Measurements from ENCODE around the gene MZF1.
"Not testable (repeated sequence)": the region's sequence is repeated elsewhere in the genome, so short reads cannot be mapped to it uniquely, and the experiment has no call there.

MZF1 gene

DNA sequence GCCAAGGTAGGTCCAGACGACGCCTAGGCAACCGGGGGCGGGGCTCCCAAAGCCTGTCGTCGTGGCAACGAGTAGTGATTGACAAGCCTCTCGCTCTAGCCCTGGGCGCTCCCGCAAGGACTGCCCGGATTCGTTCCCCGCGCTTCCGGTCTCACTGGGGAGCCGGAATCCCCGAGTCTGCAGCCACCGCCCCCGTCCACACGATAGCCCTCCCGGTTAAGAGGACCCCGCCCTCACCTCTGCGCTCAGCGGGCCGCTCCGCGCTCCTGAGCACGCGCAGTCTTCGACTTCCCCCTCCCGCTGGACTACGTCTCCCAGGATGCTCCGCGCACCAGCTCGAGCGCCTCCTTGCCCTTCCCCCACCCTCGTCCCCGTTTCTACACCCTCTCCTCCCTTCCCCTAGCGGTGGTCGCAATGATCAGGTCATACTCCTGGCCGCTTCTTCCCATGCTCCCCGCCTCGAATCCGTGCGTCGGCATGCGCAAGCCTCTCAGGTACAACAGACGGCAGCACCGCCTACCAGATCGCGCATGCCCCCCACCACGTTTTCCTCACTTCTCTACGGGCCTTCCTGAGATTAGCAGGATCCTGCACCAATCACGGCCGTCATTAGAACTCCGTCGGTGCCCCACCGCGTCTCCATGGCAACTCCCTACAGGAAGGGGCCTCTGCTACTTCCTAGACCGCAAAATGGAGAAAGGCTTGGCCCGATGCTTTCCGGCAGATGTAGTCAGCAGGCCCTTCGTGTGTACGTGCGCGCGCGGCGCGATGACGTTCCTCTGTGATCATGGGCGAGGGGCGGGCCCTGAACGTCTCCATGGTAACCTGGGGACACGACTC lies at the start of gene MZF1:
Gene MZF1, minus strand, starts transcription at position 518 of the 840 bp plus-strand sequence. CDS start 1,946 bp downstream, outside the sequence.
- DNase-seq, result peak; percentile 100

DNA sequence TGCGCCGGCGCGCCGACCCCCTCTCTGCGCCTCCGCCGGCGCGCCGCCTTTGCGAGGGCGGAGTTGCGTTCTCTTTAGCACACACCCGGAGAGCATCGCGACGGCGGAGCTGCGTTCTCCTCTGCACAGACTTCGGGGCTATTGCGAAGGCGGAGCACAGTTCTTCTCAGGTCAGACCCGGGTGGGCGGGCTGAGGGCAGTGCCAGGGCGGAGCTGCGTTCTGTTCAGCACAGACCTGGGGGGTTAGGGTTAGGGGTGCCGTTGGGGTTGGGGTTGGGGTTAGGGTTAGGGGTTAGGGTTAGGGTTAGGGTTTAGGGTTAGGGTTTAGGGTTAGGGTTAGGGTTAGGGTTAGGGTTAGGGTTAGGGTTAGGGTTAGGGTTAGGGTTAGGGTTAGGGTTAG lies 34.1 kb upstream of the MZF1 start:
- not testable (repeated sequence) for DNase-seq

DNA sequence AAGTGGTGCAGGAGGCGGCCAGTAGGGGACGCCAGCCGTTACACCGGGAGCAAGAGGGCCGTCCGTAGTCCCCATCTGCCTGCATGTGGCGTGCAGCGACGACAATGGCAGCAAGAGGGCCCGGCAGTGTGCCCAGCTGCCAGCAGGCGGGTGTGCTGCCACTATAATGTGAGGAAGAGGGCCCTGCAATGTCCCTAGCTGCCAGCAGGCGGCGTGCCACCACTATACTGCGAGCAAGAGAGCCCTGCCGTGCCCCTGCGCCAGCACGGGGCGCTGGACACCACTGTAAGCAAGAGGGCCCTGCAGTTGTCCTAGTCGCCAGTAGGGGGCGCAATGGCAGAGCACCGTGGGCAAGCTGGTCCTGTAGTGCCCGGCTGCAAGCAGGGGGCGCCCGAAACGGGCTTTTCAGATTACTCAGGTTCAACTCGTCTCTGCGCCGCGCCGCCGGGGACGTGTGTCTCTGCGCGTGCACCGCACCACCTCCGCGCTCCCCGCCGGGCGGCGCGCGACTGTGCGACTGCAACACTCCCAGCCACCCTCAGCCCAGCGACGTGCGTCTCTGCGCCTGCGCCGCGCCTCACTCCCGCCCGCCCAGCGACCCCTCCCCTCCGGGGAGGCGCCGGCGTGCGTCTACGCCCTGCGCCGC lies 33.2 kb upstream of the MZF1 start:
- DNase-seq, result not testable (repeated sequence)

DNA sequence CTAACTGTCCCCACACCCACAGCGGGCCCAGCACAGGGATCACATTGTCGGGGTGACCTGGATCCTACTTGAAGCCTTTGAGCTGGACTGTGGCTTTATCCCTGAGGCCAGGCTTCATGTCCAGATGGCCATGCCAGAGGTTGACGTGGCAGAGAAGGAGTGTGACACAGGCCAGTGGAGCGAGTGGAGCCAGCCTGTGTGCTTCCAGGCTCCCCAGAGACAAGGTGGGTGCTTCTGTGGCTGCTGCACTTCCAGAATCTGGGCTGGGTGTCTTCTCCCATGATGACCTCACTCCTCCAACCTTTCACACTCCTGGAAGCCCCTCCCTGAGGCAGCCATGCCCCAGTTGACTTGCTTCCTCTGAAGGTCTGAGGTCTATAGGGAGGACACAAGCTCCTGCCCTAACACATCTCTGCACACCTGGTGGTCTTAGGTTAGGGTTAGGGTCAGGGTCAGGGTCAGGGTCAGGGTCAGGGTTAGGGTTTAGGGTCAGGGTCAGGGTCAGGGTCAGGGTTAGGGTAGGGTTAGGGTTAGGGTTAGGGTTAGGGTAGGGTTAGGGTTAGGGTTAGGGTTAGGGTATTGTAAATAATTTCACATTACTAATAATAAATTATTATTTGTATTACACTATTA lies 13.1 kb upstream of the MZF1 start:
- no peak for DNase-seq

DNA sequence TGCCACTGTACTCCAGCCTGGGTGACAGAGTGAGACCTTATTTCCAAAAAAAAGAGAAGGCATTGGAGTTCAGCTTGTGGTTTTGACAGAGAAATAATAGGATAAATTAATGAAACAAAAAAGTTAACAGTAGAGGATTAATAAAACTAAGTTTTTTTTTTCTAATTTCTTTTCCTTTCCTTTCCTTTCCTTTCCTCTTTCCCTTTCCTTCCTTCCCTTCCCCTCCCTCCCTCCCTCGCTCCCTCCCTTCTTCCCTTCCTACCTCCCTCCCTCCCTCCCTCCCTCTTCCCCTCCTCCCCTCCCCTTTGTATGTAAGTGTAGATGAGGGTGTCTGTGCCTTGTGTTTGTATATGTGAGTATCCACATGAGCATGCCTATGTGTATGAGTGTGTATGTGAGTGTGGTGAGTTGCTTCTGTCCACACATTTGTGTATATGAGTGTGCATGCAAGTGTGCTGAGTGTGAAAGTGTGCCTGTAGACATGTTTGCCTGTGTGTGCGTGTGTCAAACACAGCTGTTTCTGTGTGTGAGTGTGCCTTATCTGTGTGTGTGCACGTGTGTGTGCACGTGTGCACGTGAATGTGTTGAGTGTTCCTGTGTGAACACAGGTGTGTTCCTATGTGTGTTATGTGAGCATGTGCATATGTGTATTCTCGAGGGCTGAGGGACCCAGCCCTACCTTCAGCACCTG lies 12.5 kb upstream of the MZF1 start:
- DNase-seq, result no peak

DNA sequence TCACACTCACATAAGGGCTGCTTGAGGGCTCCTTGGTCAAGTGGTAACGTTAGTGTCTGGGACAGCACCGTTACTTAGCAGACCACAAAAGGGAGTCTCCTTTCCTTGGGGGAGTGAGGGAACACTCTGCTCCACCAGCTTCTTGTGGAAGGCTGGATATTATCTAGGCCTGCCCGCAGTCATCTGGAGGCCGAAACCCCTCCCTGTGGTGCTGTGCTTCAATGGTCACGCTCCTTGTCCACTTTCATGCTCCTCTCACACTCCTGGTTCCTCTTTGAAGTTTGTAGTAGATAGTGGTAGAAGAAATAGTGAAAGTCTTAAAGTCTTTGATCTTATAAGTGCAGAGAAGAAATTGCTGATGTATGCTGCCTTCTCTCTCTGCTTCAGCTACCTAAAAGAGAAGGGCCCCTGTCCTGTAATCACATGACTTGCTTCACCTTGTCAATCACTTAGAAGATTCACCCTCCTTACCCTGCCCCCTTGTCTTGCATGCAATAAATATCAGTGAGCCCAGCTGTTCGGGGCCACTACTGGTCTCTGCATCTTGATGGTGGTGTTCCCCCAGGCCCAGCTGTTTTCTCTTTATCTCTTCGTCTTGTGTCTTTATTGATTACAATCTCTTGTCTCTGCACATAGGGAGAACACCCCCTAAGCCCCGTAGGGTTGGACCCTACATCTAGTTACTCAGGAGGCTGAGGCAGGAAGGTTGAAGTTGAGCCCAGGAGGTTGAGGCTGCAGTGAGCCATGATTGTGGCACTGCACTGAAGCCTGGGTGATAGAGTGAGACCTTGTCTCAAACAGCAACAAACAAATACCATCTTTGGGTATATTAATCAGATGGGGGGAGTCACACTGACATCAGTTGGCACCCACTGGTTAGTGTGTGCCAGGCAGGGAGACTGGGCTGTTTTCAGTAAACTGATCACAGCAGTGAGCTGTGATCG lies 11.6 kb upstream of the MZF1 start:
- no peak for DNase-seq

DNA sequence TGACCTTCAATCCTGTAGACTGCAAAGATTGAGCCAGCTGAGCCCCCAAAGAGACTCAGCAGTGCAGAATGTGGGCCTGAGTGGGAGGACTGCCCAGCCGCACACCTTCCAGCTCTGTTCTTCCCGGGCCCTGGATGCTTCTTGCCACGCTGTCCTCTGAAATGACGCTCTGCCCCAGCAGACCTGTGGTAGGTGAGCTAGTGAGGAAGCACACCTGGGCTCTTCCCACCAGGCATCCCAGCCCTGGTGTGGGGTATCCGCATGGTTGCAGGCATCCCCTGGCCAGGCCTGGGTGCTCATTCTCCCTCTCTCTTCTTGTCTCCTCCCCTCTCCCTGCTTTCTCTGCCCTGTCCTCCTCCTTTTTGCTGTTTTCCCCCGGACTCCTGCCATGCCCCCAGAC lies 9.8 kb upstream of the MZF1 start:
- DNase-seq, result no peak

DNA sequence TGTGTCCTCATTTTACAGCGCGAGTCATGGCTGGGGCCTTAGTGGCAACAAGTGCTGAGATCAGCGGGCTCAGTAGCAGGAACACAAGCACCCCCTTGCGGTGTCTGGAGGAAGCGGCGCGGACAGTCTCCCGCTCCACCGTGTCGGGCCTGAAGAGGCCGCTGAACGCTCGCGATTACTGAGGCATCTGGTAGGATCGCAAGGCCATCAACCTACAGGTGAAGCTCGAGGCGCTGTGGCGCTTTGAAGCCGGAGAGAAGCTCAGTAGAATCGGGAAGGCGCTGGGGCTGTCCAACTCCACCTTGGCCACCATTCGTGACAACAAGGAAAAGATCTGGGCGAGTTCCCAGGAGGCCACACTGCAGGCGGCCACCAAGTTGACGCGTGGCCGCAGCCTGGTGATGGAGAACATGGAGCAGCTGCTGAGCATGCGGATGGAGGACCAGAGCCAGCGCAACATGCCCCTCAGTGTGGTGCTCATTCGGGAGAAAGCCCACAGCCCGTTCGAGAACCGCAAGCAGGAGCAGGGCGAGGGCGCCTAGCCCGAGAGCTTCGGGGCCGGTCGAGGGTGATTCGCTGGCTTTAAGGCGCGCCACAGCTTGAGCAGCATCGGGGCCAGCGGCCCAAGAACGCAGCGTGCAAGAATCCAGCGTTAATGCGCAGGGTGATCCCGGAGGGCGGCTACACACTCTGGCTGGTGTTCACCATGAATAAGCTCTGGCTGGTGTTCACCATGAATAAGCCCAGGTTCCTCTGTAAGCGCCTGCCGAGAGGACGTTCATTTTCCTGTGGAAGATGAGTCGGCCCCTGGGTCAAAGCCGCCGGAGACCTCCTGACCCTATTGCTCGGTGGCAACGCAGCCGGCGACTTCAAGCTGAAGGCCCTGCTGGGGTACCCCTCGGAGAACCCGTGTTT lies 8.3 kb upstream of the MZF1 start:
- DNase-seq, result peak; percentile 91

DNA sequence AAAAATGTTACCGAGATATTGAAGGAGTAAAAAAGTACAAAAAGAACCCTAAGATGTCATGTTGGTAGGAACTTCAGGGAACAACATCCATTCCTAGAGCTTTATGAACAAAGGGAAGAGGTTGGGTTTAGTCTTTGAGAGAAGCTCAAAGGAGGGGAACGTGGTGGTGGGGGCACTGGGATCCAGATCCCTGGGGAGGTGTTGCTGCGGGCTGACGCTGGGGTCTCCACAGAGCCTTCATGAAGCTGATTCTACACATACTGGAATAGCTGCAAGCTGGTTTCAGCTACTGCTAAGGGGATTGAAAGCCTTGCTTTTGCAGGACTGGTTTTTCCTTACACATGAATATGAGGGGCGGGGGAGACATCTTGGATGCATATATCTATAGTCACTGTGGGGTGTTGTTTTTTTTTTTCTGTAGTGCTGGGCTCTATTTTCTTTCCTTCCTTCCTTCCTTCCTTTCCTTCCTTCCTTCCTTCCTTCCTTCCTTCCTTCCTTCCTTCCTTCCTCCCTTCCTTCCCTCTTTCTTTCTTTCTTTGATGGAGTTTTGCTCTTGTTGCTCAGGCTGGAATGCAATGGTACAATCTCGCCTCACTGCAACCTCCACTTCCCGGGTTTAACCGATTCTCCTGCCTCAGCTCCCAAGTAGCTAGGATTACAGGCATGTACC lies 6.5 kb upstream of the MZF1 start:
- no peak for DNase-seq

DNA sequence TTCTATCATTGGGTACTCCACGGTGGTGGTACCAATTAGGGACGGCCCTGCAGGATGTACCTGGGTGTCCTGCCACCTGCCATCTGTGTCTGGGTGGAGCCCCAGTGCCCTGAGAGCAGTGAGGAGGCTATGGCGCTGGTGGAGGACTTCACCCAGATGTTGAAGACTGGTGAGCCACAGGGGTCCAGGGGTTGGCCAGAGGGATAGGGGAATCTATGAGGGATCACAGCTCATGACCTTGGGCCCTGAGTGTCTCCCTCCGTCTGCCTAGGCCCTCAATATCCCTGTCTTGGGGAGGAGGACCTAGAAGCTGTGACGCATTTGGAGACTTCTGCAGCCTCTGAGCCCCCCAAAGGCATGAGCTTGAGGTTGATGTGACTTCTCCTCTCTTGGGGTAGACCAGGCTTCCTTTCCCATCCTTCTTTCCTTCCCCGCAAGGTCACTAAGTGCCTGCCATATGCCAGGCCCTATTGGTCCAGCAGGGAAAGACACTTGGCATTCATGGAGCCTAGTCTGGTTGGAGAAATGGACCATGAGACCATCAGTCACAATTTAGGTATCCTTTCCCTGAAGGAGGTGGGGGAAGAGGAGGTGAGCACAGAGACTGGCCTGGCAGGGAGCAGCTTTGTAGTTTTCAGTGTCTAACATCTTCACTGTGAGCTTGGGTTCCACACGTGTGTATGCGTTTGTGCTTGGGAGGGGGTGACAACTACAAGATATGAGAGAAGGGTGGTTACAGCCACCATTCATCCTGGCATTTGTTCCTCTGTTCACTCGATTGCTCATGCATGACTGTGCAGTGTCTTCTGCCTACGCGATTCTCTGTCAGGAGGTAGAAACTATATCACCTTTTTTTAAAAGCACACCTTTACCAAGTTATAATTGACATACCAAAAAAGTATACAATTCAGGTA lies 5.1 kb upstream of the MZF1 start:
- no peak for DNase-seq

DNA sequence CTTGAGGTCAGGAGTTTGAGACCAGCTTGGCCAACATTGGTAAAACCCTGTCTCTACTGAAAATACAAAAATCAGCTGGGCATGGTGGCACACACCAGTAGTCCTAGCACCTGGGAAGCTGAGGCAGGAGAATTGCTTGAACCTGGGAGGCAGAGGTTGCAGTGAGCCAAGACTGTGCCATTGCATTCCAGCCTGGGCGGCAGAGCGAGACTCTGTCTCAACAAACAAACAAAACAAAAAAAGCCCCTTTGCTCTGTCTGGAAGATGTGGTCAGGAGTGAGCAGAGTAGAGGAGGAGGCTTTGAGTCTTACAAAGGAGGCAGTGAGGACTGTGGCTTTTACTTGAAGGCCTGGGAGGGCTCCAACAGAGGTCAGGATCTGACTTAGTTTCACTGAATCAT lies 4.4 kb upstream of the MZF1 start:
- DNase-seq, result not testable (repeated sequence)

DNA sequence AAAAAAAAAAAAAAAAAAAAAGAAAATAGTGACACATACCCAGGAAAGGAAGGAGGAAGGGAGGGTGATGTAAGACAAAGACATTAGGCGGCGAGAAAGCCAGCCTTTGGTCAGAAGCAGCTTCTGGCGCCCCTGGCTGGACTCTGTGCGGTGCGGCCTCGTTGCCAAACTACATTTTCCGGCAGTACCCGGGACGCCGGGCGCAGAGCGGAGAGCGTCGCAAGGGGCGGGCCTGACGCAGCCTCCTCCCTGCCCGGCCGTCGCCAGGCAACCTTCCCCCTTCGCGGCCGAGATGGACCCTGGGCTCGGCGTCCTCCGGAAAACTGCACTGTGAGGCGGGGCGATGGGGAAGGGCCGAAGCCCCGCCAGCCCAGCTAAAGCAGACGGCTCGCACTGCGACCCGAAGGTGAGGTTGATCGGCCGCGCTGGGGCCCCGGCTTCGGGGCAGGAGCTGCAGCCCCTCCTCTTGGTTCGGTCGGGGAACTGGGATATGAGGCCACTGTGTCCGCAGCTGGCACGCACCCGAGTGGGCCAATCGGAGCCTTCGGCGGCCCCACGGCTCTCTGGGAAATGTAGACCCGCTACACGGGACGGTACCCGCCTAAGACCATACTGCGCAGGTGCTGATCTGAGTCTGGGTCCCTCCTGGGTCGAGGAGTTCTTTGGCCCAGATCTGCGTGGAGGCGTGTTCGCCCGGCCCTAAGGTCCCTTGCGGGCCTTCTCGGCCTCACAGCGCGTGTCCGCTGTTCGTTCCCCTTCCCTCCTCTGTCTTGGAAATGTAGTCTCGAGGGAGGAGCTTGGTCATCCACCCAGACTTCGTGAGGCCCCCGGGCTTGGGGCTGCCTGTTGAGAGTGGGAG lies 2.3 kb upstream of the MZF1 start:
- peak; percentile 82 for DNase-seq

DNA sequence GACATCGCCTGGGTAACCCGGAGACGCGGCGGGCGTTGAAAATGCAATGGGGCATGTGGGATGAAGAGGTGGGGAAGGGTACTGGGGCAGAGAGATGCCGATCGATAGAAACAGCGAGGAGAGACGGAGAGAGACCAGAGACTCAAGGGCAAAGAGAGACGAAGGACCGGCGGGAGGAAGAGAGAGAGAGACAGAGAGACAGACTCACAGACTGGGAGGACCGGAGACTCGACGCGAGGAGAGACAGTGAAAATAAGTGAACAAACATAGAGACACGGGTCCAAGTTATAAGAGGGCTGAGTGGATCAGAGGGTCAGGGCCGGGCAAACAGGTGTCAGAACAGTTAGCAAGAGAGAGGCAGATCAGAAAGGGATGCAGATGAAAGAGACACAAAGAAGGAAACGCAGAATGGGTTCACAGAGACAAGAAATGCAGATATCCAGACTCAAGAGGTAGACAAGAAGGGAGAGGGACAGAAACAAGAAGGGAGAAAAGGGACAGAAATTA lies 576 bp upstream of the MZF1 start:
- no peak for DNase-seq

DNA sequence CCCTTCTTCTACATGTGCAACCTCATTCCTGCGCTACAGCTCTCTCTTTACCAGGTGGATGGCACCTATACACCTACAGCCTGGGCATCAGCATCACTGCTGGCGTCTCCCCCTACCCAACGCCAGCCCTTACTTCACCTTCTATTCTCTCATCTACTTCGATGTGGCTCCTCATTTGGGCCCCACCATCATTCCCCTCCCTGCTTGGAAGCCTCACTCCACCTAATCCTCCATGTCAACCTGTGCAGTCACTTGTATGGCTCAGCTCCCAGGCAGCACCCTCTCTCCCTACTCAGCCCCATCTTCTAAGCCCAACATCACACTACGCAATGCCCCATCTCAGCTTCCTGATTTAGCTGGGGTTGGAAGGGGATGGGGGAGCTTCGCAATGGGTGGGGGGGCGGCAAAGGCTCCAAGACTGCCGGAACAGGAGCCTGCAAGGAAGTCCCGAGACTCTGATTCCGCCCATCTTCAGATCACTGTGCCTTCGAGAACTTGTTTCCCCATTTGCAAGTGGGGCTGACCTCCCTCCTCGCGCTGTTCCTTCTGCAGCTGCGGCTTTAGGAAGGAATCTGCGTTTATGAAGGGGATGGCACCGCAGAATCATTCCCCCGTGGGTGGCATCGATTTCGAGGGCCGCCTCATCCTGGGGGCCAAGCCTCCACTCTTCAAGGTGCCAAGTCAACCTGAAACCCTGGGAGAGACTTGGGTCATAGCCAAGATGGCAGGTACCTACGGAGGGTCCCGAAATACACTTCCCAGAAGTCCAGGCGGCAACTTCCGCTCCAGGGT lies 913 bp downstream of the MZF1 start:
- DNase-seq, result no peak

DNA sequence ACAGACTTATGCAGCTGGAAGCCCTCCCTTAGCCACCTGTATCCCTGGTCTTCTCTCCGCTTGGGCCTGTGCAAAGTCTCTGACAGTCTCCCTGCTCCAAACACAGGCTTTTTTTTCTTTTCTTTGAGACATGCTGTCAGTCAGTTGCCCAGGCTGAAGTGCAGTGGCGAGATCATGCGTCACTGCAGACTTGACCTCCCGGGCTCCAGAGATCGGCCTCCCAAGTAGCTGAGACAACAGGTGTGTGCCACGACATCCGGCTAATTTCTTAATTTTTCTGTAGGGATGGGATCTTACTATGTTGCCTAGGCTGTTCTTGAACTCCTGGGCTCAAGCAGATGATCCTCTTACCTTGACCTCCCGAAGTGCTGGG lies 1.6 kb downstream of the MZF1 start:
- no peak for DNase-seq

DNA sequence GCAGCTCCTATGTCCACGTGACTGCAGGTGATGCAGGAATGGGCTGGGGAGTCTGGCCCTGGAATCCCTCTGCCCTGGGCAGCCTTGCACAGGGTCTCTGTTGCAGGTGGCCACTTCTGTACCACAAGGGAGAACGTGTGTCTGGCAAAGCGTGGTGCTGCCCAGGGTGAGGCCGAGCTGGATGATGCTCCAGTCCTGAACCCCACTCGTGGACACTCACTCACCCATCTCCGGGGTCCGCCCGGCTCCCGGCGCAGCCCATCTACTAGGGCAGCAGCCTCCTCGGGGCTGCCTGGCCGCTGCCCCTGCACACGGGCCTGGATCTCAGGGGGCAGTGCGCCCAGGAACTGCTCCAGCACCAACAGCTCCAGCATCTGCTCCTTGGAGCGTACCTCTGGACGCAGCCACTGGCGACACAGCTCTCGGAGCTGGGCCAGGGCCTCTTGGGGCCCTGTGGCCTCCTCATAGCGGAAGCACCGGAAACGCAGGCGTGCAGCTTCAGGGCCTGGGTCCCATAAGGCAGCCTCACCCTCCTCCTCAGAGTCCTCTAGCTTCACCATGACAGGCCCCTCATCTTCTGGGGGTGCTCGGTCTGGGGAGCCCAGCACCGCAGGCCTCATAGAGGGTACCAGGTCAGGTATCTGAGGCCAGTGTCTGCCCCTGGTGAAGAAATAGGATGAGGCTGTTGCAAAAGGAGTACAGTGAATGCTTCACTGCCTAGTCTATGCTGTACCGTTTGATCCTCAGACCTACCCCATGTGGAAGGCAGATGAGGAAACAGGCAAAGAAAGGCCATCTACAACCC lies 2.2 kb downstream of the MZF1 start:
- no peak for DNase-seq
